ENCODE results near the gene TMEM267. TPM values are rescaled to one million over a fixed set of nuclear protein-coding genes. Genes with fewer than 3 reads are reported as not detected.

Gene TMEM267
- total RNA-seq, 3 donors from 2014 or later (not counting 1 experiment from before 2014, with no cell fraction given), result 7.2 to 12.8 (median 8.8) TPM

- DNase-seq (no peak), ATAC-seq (no peak)
- Histone ChIP-seq H3K9me3 (ENCODE audit: control insufficient read depth, insufficient read depth, low read length) (no peaks in the 10 kb centered on the region), H3K27ac (ENCODE audit: low read length) (no peak overlapping the region), H3K27me3 (ENCODE audit: control insufficient read depth, insufficient read depth, low read length) (no peaks in the 10 kb centered on the region), H3K4me3 (ENCODE audit: low read length) (no peak overlapping the region), H3K36me3 (ENCODE audit: control insufficient read depth, insufficient read depth, low read length) (no peaks in the 10 kb centered on the region), H3K4me1 (ENCODE audit: control insufficient read depth, insufficient read depth, low read length) (no peaks in the 10 kb centered on the region)
- intact Hi-C loops (cut with micrococcal nuclease), result no loop called here
- no peaks in the 10 kb centered on the region for H3K9me3 Mint-ChIP-seq
- peaks cover 2 to 9% of the 10 kb centered on the region in 2 donors for H3K27me3 Mint-ChIP-seq (ENCODE audit: low read depth in 2 of 2)
- no peaks in the 10 kb centered on the region for H3K4me1 Mint-ChIP-seq
- no peak for TF ChIP-seq CTCF (IDR thresholded peaks at IDR 0.05)
- H3K4me3 Mint-ChIP-seq, result no peak overlapping the region
- 100% methylated on average over 4 of the region's 7 CpGs for WGBS (ENCODE audit: insufficient coverage)
- H3K36me3 Mint-ChIP-seq, result no peaks in the 10 kb centered on the region
- no peak overlapping the region for H3K27ac Mint-ChIP-seq
These were observed 62.1 kb downstream of the TMEM267 start for GRCh38 chr5:43421450-43422133.

- Histone ChIP-seq H3K27ac (ENCODE audit: low read length) (no peak overlapping the region), H3K9me3 (ENCODE audit: control insufficient read depth, insufficient read depth, low read length) (no peaks in the 10 kb centered on the region), H3K4me3 (ENCODE audit: low read length) (no peak overlapping the region), H3K4me1 (ENCODE audit: control insufficient read depth, insufficient read depth, low read length) (no peaks in the 10 kb centered on the region), H3K36me3 (ENCODE audit: control insufficient read depth, insufficient read depth, low read length) (no peaks in the 10 kb centered on the region), H3K27me3 (ENCODE audit: control insufficient read depth, insufficient read depth, low read length) (no peaks in the 10 kb centered on the region)
- no peak for TF ChIP-seq CTCF (IDR thresholded peaks at IDR 0.05)
- intact Hi-C loops (cut with micrococcal nuclease), result no loop called here
- H3K4me3 Mint-ChIP-seq, result no peak overlapping the region
- H3K9me3 Mint-ChIP-seq, result no peaks in the 10 kb centered on the region
- peaks cover 2 to 9% of the 10 kb centered on the region in 2 donors for H3K27me3 Mint-ChIP-seq (ENCODE audit: low read depth in 2 of 2)
- DNase-seq (no peak), ATAC-seq (no peak)
- H3K27ac Mint-ChIP-seq, result no peak overlapping the region
- H3K36me3 Mint-ChIP-seq, result no peaks in the 10 kb centered on the region
- no peaks in the 10 kb centered on the region for H3K4me1 Mint-ChIP-seq
- WGBS (ENCODE audit: insufficient coverage), result 82% methylated on average over 3 of the region's 4 CpGs
These were observed 63.4 kb downstream of the TMEM267 start for GRCh38 chr5:43420241-43420640.

GRCh38 chr5:43418561-43418960, 65.1 kb downstream of the TMEM267 start:
- Histone ChIP-seq H3K4me1 (ENCODE audit: control insufficient read depth, insufficient read depth, low read length) (no peaks in the 10 kb centered on the region), H3K36me3 (ENCODE audit: control insufficient read depth, insufficient read depth, low read length) (no peaks in the 10 kb centered on the region), H3K27ac (ENCODE audit: low read length) (no peak overlapping the region), H3K27me3 (ENCODE audit: control insufficient read depth, insufficient read depth, low read length) (no peaks in the 10 kb centered on the region), H3K9me3 (ENCODE audit: control insufficient read depth, insufficient read depth, low read length) (no peaks in the 10 kb centered on the region), H3K4me3 (ENCODE audit: low read length) (no peak overlapping the region)
- no peaks in the 10 kb centered on the region for H3K36me3 Mint-ChIP-seq
- 80% methylated on average over 2 of the region's 2 CpGs for WGBS (ENCODE audit: insufficient coverage)
- no peaks in the 10 kb centered on the region for H3K9me3 Mint-ChIP-seq
- no peak for ATAC-seq
- TF ChIP-seq CTCF (IDR thresholded peaks at IDR 0.05), result no peak
- DNase-seq, result no peak
- no peaks in the 10 kb centered on the region for H3K4me1 Mint-ChIP-seq
- no peak overlapping the region for H3K27ac Mint-ChIP-seq
- intact Hi-C loops (cut with micrococcal nuclease), result no loop called here
- peaks cover 2 to 9% of the 10 kb centered on the region in 2 donors for H3K27me3 Mint-ChIP-seq (ENCODE audit: low read depth in 2 of 2)
- H3K4me3 Mint-ChIP-seq, result no peak overlapping the region

Data from natural killer cell (primary cell).